HL-60 (cell line): ENCODE results near the gene ADD2.

Experiments
- GABPA ChIP-seq: IDR thresholded peaks from 2 replicates; pipeline ENCODE4 v1.6.1; 2012; ENCODE audit warnings: low read depth
- REST ChIP-seq: IDR thresholded peaks from 2 replicates; pipeline ENCODE4 v1.6.1; 2012; ENCODE audit warnings: low read depth; ENCODE audit not compliant: insufficient replicate concordance
- TF ChIP-seq, protein P1 (sequence below): IDR thresholded peaks from one replicate; pipeline ENCODE4 v1.5.1; 2011; ENCODE audit warnings: low read length, control low read depth, inconsistent platforms; ENCODE audit not compliant: insufficient read depth

- TF ChIP-seq, protein P1, sequence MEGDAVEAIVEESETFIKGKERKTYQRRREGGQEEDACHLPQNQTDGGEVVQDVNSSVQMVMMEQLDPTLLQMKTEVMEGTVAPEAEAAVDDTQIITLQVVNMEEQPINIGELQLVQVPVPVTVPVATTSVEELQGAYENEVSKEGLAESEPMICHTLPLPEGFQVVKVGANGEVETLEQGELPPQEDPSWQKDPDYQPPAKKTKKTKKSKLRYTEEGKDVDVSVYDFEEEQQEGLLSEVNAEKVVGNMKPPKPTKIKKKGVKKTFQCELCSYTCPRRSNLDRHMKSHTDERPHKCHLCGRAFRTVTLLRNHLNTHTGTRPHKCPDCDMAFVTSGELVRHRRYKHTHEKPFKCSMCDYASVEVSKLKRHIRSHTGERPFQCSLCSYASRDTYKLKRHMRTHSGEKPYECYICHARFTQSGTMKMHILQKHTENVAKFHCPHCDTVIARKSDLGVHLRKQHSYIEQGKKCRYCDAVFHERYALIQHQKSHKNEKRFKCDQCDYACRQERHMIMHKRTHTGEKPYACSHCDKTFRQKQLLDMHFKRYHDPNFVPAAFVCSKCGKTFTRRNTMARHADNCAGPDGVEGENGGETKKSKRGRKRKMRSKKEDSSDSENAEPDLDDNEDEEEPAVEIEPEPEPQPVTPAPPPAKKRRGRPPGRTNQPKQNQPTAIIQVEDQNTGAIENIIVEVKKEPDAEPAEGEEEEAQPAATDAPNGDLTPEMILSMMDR = peak; percentile 85
- TF ChIP-seq GABPA (no peak), REST (no peak)
Measured at GRCh38 chr2:70686577-70687460, 81.2 kb downstream of the ADD2 start.
